GM18870 (cell line): ENCODE measurements around the gene CYSLTR2.
"Not testable (repeated sequence)": the region's sequence is repeated elsewhere in the genome, so short reads cannot be mapped to it uniquely, and the experiment has no call there.

Experiments
- ATAC-seq: cut with Tn5 transposase; IDR thresholded peaks from one replicate; pipeline ENCODE4 v1.9.1; 2021; ENCODE audit warnings: moderate library complexity; ENCODE audit not compliant: unreplicated experiment

The CYSLTR2 gene

DNA sequence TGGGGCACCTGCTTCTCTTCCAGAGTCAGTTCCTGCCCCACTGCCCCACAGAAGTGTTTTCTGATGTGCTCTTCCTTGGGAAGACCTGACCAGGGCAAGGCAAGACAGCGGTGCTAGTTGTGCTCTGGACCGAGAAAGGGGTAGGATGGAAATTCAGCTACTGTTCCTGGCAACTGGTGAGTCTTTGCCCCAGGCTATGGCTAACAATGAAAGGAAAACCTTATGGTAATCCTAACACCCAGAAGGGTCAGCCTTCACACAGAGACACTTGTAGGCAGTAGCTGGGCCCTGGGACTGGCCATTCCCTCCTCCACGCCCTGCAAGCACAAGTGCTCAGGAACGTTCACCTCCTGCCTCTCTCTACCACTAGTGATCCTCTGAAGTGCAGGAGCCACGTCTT, 9.6 kb upstream of the CYSLTR2 start:
- no peak for ATAC-seq

DNA sequence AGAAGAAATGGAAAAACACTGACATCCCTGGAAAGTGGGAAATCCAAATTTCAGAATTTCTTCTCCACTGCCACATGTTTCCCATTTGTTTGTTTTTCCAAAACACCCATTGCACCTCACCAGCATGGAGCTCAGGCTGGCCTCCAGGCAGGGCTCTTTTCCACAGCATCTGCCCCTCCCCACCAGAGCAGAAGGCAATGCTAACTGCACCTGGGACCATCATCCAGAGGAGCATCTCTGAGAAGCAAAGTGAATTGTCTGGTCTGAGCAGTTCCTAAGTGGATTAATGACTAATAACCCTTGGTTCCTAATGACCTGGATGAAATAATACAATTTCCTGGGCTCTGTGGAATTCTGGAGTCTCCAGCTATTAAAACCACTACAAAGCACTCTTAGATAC, 8.8 kb upstream of the CYSLTR2 start:
- ATAC-seq, result no peak

GRCh38 chr13:48645845-48646244, 7.9 kb upstream of the CYSLTR2 start:
- ATAC-seq, result no peak

- ATAC-seq, result no peak
Measured at GRCh38 chr13:48646791-48647190, 6.9 kb upstream of the CYSLTR2 start.

GRCh38 chr13:48647625-48648024, 6.1 kb upstream of the CYSLTR2 start:
- ATAC-seq, result no peak

GRCh38 chr13:48648446-48648845, 5.3 kb upstream of the CYSLTR2 start:
- no peak for ATAC-seq

- no peak for ATAC-seq
Measured at GRCh38 chr13:48652851-48653471, 768 bp upstream of the CYSLTR2 start.

DNA sequence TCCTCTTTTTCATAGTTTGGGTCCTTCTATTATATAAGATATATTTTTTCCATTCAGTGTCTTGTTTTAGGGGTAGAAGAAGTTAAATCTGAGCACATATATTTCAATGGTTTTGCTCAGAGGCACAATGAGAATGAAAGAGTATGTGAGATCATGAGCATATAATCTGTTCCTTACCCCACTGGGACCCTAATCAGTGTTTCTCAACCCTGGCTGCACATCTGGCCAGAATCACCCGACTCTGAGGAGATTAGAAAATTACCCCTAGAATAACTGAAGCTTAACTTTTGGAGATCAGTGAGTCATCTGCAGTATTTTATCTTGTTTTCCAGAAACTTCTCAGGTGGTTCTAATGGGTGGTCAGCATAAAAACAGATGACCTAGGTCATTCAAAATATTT, 782 bp downstream of the CYSLTR2 start:
- ATAC-seq, result no peak

DNA sequence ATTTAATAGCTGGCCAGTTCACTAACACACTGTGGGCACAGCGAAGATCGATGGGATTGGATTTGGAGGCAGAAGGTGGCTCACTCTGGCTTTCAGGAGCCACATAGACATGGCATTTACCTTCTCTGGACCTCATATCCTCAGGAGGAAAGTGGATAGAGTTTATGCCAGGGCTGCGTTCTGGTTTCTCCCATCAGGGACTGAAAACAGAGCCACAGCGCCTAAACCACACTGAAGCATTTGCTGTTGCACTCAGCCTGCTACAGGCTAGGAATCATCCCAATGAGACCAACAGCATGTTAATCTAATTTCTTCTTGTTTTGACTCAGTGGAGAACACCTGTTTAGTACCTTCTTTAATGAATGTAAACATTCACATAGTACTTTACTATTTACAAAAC, 1.6 kb downstream of the CYSLTR2 start:
- no peak for ATAC-seq

- no peak for ATAC-seq
Measured at GRCh38 chr13:48656608-48657007, 2.9 kb downstream of the CYSLTR2 start.

- peak; percentile 59 for ATAC-seq
Measured at GRCh38 chr13:48660361-48661076, 6.8 kb downstream of the CYSLTR2 start.

GRCh38 chr13:48661107-48661506, 7.4 kb downstream of the CYSLTR2 start:
- ATAC-seq, result no peak

GRCh38 chr13:48662226-48662625, 8.5 kb downstream of the CYSLTR2 start:
- no peak for ATAC-seq

DNA sequence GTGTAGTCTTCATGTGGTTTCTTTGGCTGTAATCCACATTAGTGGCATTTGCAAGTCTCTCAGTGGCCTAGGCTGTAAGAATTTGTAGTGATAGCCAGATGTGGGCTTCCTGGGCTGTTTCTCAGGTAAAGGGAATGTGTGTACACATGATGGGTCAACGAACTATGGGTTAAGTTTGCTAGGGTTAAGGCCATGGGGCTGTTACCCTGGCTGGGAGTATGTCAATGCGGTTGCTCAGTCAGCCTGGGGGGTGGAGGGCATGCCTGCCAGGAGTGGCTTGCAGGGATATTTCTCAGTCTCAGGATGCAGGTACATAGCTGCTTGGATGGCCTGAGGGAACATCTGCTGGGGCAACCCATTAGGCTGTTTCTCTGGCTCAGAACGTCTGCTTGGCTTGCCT, 13.4 kb downstream of the CYSLTR2 start:
- no peak for ATAC-seq

DNA sequence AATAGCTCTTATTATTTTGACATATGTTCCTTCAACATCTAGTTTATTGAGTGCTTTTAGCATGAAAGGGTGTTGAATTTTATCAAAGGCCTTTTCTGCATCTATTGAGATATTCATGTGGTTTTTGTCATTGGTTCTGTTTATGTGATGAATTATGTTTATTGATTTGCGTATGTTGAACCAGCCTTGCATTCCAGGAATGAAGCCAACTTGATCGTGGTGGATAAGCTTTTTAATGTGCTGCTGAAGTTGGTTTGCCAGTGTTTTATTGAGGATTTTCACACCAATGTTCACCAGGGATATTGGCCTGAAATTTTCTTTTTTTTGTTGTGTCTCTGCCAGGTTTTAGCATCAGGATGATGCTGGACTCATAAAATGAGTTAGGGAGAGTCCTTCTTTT, 17.7 kb downstream of the CYSLTR2 start:
- ATAC-seq, result not testable (repeated sequence)

- ATAC-seq, result no peak
Measured at GRCh38 chr13:48675247-48675646, 21.5 kb downstream of the CYSLTR2 start.

- ATAC-seq, result no peak
Measured at GRCh38 chr13:48678316-48678715, 24.6 kb downstream of the CYSLTR2 start.

DNA sequence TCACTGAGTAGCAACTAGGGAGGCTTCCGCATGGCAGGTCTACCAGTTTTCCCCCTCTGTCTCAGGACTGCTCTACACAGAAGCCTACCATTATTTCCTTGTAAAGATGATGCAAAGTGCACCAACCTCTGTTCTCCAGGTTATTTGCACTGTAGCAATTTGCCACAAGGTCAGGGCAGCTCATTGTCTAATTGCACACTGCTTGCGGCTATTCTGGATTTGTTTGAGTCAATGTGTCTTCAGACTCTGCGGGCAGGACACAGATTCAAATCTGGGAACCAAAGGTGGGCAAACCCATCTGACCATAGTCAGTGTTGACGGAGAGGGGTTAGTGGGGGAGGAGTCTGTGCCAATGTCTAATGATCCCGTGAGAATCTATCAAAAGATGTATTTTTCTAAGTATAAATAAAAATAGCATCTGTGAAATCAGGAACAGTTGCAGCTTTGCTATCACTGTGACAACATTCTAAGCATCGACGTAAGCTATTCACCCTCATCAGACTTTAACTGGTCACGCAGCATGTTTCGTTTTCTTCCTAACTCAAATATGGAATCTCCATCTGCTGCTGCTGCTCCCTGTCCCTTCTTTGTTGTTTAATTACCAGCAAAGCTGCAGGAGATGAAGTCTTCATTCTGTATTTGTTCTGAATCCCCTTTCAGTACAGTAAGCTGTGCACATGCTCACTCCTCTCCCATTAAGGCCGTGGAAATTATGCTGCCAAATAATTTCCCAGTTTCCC, 26.4 kb downstream of the CYSLTR2 start:
- ATAC-seq, result no peak

- ATAC-seq, result no peak
Measured at GRCh38 chr13:48680756-48681392, 27.1 kb downstream of the CYSLTR2 start.

- no peak for ATAC-seq
Measured at GRCh38 chr13:48681905-48682304, 28.2 kb downstream of the CYSLTR2 start.

GRCh38 chr13:48682436-48682835, 28.7 kb downstream of the CYSLTR2 start:
- no peak for ATAC-seq
